ENCODE data around the gene ST6GAL2.

DNA sequence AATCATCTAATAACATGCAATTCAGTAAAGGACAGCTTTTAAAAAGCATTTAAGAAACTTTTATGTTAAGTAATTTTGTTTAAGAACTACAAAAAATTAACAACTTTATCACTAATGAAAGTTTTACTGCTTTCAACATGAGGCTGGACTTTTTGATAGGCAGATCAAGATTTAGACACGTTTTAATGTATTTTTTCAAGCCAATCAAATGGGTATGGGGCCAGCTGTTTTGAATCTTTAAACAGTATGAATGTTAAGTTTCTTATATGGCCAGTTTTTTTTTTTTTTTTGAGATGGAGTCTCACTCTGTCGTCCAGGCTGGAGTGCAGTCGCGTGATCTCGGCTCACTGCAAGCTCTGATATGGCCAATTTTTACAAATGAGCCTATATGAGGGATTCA, 73.1 kb downstream of the ST6GAL2 start:
- TF ChIP-seq, protein P1, sequence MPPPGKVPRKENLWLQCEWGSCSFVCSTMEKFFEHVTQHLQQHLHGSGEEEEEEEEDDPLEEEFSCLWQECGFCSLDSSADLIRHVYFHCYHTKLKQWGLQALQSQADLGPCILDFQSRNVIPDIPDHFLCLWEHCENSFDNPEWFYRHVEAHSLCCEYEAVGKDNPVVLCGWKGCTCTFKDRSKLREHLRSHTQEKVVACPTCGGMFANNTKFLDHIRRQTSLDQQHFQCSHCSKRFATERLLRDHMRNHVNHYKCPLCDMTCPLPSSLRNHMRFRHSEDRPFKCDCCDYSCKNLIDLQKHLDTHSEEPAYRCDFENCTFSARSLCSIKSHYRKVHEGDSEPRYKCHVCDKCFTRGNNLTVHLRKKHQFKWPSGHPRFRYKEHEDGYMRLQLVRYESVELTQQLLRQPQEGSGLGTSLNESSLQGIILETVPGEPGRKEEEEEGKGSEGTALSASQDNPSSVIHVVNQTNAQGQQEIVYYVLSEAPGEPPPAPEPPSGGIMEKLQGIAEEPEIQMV (tag; conservative IDR thresholded peaks at IDR 0.05; ENCODE audit: low read depth), result no peak
- no peak for TF ChIP-seq SAP30 (IDR thresholded peaks at IDR 0.05; ENCODE audit: borderline replicate concordance, insufficient read depth, low read depth, low read length, poor library complexity, severe bottlenecking)
- no peak for TF ChIP-seq EP300 (IDR thresholded peaks at IDR 0.05; ENCODE audit: low read length)
- TF ChIP-seq, protein P2, sequence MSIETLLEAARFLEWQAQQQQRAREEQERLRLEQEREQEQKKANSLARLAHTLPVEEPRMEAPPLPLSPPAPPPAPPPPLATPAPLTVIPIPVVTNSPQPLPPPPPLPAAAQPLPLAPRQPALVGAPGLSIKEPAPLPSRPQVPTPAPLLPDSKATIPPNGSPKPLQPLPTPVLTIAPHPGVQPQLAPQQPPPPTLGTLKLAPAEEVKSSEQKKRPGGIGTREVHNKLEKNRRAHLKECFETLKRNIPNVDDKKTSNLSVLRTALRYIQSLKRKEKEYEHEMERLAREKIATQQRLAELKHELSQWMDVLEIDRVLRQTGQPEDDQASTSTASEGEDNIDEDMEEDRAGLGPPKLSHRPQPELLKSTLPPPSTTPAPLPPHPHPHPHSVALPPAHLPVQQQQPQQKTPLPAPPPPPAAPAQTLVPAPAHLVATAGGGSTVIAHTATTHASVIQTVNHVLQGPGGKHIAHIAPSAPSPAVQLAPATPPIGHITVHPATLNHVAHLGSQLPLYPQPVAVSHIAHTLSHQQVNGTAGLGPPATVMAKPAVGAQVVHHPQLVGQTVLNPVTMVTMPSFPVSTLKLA (conservative IDR thresholded peaks at IDR 0.05), result no peak
- no peak for TF ChIP-seq TBP (optimal IDR thresholded peaks at IDR 0.05; ENCODE audit: low read depth, low read length)
- TF ChIP-seq, protein P3, sequence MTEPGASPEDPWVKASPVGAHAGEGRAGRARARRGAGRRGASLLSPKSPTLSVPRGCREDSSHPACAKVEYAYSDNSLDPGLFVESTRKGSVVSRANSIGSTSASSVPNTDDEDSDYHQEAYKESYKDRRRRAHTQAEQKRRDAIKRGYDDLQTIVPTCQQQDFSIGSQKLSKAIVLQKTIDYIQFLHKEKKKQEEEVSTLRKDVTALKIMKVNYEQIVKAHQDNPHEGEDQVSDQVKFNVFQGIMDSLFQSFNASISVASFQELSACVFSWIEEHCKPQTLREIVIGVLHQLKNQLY (CRISPR knock-in tag; conservative IDR thresholded peaks at IDR 0.05), result no peak
- TF ChIP-seq ZNF384 (IDR thresholded peaks at IDR 0.05; ENCODE audit: low read depth, low read length), result no peak
- TF ChIP-seq MAZ (CRISPR knock-in tag; conservative IDR thresholded peaks at IDR 0.05 in 1 of 2, IDR thresholded peaks at IDR 0.05 in 1 of 2), result no peak
- no peak for TF ChIP-seq KHSRP (IDR thresholded peaks at IDR 0.05)
- no peak for TF ChIP-seq ZNF24 (IDR thresholded peaks at IDR 0.05)
- no peak for TF ChIP-seq FOXK1 (CRISPR knock-in tag; IDR thresholded peaks at IDR 0.05; ENCODE audit: borderline replicate concordance)
- TF ChIP-seq, protein P4, sequence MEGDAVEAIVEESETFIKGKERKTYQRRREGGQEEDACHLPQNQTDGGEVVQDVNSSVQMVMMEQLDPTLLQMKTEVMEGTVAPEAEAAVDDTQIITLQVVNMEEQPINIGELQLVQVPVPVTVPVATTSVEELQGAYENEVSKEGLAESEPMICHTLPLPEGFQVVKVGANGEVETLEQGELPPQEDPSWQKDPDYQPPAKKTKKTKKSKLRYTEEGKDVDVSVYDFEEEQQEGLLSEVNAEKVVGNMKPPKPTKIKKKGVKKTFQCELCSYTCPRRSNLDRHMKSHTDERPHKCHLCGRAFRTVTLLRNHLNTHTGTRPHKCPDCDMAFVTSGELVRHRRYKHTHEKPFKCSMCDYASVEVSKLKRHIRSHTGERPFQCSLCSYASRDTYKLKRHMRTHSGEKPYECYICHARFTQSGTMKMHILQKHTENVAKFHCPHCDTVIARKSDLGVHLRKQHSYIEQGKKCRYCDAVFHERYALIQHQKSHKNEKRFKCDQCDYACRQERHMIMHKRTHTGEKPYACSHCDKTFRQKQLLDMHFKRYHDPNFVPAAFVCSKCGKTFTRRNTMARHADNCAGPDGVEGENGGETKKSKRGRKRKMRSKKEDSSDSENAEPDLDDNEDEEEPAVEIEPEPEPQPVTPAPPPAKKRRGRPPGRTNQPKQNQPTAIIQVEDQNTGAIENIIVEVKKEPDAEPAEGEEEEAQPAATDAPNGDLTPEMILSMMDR (IDR thresholded peaks at IDR 0.05 in 2 of 3, conservative IDR thresholded peaks at IDR 0.05 in 1 of 3; ENCODE audit: insufficient read depth in 2 of 3, low read depth in 1 of 3, low read length in 3 of 3), result no peak
- TF ChIP-seq NFYB (IDR thresholded peaks at IDR 0.05; ENCODE audit: extremely low read depth, insufficient read length), result no peak
- TF ChIP-seq RAD21 (CRISPR knock-in tag; conservative IDR thresholded peaks at IDR 0.05 in 1 of 2, IDR thresholded peaks at IDR 0.05 in 1 of 2), result no peak
